ENCODE data around the gene ACKR2. TPM values are rescaled to one million over a fixed set of nuclear protein-coding genes. Genes with fewer than 3 reads are reported as not detected.

Gene ACKR2
- total and polyA plus RNA-seq, 5 donors = 1.2 to 2.4 (median 1.5) TPM

GRCh38 chr3:42914771-42915515, 105.7 kb downstream of the ACKR2 start:
- Histone ChIP-seq H3K9me3 (ENCODE audit: control insufficient read depth, low read length) (peaks cover 11% of the 10 kb centered on the region), H3K4me1 (ENCODE audit: control insufficient read depth, insufficient read depth, low read length) (no peaks in the 10 kb centered on the region), H3K4me3 (ENCODE audit: low read length) (no peak overlapping the region), H3K27me3 (ENCODE audit: control insufficient read depth, insufficient read depth) (no peaks in the 10 kb centered on the region), H3K27ac (ENCODE audit: low read length) (no peak overlapping the region)
- no peak for ATAC-seq
- DNase-seq = no peak
- 97% methylated on average over 8 of the region's 8 CpGs for WGBS
- intact Hi-C loops (cut with DNase I) = no loop called here

Other genes with a start within 250 kb of the ACKR2 start
- 10 to 100 TPM; 24.9 to 29.9 (median 28.4) TPM for gene SEC22C, start 227.5 kb upstream of the ACKR2 start, total RNA-seq
- 20.2 TPM for gene SEC22C, start 227.5 kb upstream of the ACKR2 start, polyA plus RNA-seq
- 10 to 100 TPM; 11.8 to 14.2 (median 13.5) TPM for gene SS18L2, start 218.6 kb upstream of the ACKR2 start, total RNA-seq
- gene SS18L2, start 218.6 kb upstream of the ACKR2 start, polyA plus RNA-seq = 26.7 TPM
- 10 to 100 TPM; 27.7 to 35.8 (median 29.5) TPM for gene NKTR, start 208.8 kb upstream of the ACKR2 start, total RNA-seq
- gene NKTR, start 208.8 kb upstream of the ACKR2 start, polyA plus RNA-seq = 22.6 TPM
- gene ZBTB47, start 155.7 kb upstream of the ACKR2 start, total RNA-seq = 100 to 1,000 TPM; 100 to 141 (median 118) TPM
- 99.5 TPM for gene ZBTB47, start 155.7 kb upstream of the ACKR2 start, polyA plus RNA-seq
- 1 to 10 TPM in 1 of 4 donors, under 1 TPM in 3; 0.09 to 1.6 (median 0.40) TPM for gene KLHL40, start 123.9 kb upstream of the ACKR2 start, total RNA-seq
- 0.29 TPM for gene KLHL40, start 123.9 kb upstream of the ACKR2 start, polyA plus RNA-seq
- 100 to 1,000 TPM; 480 to 768 (median 570) TPM for gene HHATL, start 106.6 kb upstream of the ACKR2 start, total RNA-seq
- gene HHATL, start 106.6 kb upstream of the ACKR2 start, polyA plus RNA-seq = 622 TPM
- gene CCDC13, start 36.2 kb upstream of the ACKR2 start, total RNA-seq = 1 to 10 TPM in 1 of 4 donors, under 1 TPM in 2, not detected in 1; 0.26 to 1.8 (median 0.96) TPM
- 0.84 TPM for gene CCDC13, start 36.2 kb upstream of the ACKR2 start, polyA plus RNA-seq
- 100 to 1,000 TPM; 179 to 274 (median 239) TPM for gene HIGD1A, start 5.0 kb upstream of the ACKR2 start, total RNA-seq
- gene HIGD1A, start 5.0 kb upstream of the ACKR2 start, polyA plus RNA-seq = 348 TPM
- under 1 TPM in 1 of 4 donors, not detected in 3; 0.14 TPM for gene CYP8B1, start 66.4 kb downstream of the ACKR2 start, total RNA-seq
- 0.02 TPM for gene CYP8B1, start 66.4 kb downstream of the ACKR2 start, polyA plus RNA-seq
- gene ZNF662, start 96.7 kb downstream of the ACKR2 start, total RNA-seq = 1 to 10 TPM; 5.6 to 8.9 (median 7.0) TPM
- 3.1 TPM for gene ZNF662, start 96.7 kb downstream of the ACKR2 start, polyA plus RNA-seq
- gene GASK1A, start 169.9 kb downstream of the ACKR2 start, total RNA-seq = 1 to 10 TPM; 2.4 to 5.7 (median 4.0) TPM
- 1.5 TPM for gene GASK1A, start 169.9 kb downstream of the ACKR2 start, polyA plus RNA-seq

All from right cardiac atrium (tissue), 5 donors.